SK-N-MC (cell line): Measurements from ENCODE around the gene SLC50A1.

ENCODE experiments used
- EZH2 ChIP-seq: fragments of 200-600 bp; sonication (generic); IDR thresholded peaks from one replicate; pipeline ENCODE4 v1.6.1; 2017; ENCODE audit warnings: antibody characterized with exemption
- POLR2AphosphoS5 ChIP-seq: IDR thresholded peaks from 2 replicates; pipeline ENCODE4 v1.6.1; 2012; ENCODE audit warnings: mild to moderate bottlenecking, low read depth, low read length, borderline replicate concordance

DNA sequence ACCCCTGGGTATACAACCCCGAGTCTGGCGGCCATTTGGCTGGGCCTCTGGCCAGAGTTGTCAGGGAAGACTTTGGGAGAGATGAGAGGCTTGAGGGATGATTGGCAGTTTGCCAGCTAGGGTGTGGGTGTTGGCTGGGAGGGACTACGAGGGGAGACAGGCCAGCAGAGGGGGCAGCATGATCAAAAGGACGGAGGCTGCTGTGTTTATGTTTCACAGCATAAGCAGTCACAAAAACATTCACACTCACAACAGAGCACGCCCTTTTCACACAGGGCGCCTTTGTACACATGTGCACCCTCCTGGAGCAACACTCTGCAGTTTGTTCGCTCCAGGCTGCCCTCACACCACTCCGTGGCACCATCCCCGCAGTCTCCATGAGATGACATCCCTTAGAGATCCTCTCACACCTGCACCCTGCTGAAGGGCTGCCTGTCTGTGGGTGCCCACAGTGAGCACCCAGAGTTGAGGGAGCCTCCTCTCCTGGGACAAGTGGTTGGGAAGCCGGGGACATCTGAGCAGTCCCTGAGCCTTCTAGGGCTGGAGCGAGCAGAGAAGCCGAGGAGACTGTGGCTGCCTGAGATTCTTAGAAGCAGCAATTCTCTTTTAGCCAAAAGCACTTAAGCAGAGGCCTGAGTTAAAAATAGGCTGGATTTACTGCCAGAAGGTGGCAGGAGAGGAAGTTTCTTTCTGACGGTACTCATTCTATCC, 41.6 kb upstream of the SLC50A1 start:
- no peak for TF ChIP-seq EZH2
- no peak for TF ChIP-seq POLR2AphosphoS5
